LNCAP (cell line): ENCODE data around the gene ENG.
A peak's percentile ranks its signal among the peaks of the same experiment; 100 is the strongest.

Experiments
- TF ChIP-seq, protein P1 (sequence below): fragments of 450-650 bp; IDR thresholded peaks from 2 replicates; pipeline ENCODE4 v1.5.1; 2017; ENCODE audit warnings: mild to moderate bottlenecking

Gene ENG

DNA sequence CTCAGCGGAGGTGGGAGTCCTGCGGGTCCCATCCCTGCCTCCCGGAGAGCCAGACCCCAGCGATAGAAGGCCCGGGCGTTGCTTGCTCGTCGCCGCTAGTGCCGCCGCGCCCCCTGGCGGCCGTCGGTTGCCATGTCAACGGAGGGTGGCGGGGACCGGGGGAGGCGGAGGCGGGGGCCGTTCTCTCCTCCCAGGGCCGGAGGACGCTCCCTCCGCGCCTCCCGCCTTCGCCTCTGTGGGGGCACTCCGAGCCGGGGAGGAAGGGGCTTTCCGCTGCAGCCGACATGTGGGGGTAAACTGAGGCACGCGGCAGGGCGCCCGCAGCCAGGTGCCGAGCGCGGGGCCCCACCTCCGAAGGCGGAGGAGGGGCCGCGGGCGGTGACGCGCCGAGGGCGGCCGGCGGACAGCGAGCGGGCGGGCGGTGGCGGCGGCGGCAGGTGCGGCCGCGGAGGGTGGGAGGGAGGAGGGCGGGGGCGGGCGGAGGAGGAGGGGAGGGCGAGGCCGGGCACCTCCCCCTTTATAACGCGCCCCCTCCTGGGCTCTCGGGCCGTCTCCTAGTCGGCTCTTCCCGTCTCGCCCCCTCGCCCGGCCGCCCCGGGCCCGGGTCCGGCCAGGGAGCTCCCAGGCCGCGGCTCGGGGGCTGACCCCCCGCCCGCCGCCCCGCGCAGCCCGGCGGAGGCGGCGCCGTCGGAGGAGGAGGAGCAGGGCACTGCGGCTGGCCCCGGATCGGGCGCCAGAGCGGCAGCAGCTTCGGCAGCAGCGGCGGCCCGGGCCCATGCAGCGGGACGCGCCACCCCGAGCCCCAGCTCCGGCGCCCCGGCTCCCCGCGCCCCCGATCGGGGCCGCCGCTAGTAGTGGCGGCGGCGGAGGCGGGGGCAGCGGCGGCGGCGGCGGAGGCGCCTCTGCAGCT is 69.2 kb downstream of the ENG start:
- TF ChIP-seq, protein P1, sequence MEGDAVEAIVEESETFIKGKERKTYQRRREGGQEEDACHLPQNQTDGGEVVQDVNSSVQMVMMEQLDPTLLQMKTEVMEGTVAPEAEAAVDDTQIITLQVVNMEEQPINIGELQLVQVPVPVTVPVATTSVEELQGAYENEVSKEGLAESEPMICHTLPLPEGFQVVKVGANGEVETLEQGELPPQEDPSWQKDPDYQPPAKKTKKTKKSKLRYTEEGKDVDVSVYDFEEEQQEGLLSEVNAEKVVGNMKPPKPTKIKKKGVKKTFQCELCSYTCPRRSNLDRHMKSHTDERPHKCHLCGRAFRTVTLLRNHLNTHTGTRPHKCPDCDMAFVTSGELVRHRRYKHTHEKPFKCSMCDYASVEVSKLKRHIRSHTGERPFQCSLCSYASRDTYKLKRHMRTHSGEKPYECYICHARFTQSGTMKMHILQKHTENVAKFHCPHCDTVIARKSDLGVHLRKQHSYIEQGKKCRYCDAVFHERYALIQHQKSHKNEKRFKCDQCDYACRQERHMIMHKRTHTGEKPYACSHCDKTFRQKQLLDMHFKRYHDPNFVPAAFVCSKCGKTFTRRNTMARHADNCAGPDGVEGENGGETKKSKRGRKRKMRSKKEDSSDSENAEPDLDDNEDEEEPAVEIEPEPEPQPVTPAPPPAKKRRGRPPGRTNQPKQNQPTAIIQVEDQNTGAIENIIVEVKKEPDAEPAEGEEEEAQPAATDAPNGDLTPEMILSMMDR, result peak; percentile 86

DNA sequence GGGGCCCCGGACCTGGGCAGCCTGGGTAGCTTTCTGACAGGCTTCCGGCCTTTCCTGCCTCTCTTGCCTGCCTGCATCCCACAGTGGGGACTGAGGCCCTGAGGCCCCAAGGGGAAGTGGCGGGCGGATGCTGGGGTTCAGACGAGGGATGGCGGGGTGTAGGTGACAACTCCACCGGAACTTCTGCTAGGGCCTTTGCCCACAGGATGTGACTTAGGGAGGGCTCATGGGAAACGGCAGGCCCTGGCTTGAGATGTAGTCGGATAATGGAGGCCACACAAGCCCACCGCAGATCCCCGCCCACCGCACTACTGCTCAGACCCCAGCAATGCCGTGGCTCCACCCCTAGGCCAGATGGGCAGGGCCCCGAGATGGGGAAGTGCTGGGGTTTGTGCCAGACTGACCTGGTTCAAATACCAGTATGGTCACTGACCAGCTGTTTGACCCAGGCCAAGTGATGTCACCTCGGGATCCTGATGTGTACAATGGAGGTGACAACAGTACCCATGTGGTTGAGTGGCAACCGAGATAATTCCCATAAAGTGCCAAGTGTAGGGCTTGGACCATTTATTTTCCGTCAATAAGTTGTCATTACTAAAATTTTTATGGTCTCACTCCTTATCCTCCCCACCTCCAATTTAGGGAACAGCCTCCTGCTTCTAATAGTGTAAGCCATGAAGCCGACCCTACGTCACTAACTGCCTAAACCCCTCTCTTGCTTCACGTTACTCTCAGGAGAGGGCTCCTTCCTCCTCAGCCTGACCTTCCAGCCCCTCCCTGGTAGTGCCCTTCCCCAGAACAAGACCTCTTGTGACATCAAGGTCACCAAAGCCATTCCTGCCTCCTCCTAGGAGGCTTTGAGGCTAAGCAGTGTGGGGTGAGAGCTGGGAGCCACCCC is 71.1 kb downstream of the ENG start:
- TF ChIP-seq, protein P1, result no peak

DNA sequence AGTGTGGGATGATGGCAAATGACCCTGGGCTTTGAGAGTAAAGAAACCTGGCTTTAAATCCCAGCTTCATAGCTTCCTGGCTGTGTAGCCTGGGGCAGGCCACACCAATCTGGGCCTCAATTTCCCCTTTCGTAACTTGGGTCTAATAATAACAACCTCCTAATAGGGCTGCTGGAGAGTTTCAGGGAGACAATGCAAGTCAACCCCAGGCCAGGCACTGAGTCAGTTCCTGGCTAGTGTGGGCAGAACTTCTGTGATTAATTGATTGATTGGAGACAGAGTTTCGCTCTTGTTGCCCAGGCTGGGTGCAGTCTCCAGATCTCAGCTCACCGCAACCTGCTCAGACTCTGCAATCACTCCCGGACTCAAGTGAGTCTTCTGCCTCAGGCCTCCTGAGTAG is 72.7 kb downstream of the ENG start:
- TF ChIP-seq, protein P1, result no peak

DNA sequence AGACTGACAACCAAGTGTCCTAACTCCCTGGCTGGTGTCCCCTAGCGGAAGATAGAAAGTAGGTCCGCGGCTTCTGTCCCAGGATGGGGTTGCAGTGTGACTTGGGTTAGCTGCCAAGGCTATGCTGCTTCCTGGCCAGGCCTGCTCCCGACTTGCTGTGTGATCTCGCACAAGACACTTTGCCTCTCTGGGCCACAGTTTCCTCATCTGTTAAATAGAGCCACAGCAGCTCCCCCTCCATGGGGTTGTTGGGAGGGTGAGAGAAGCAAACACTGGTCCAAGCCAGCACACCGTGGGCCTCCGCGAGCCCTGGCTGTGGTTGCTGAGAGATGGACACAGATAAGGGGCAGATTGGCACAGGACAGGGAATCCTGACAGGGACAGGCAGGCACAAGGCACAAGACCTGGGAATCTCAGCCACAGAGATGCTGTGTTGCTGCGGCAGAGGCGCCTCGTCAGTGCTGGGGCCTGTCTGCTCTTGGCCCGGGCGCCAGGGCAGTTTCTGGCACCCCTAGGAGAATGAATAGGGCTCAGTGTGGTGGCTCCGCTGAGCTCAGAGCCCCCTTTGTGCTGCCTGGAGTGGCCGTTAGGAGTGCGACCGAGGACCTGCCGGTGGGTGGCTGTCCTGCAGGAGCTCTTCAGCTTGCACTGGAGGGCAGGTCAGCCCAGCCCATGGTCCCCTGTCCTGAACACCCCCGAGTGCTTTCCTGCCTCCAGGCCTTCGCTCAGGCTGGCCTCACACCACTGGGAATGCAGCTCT is 74.2 kb downstream of the ENG start:
- TF ChIP-seq, protein P1, result no peak

DNA sequence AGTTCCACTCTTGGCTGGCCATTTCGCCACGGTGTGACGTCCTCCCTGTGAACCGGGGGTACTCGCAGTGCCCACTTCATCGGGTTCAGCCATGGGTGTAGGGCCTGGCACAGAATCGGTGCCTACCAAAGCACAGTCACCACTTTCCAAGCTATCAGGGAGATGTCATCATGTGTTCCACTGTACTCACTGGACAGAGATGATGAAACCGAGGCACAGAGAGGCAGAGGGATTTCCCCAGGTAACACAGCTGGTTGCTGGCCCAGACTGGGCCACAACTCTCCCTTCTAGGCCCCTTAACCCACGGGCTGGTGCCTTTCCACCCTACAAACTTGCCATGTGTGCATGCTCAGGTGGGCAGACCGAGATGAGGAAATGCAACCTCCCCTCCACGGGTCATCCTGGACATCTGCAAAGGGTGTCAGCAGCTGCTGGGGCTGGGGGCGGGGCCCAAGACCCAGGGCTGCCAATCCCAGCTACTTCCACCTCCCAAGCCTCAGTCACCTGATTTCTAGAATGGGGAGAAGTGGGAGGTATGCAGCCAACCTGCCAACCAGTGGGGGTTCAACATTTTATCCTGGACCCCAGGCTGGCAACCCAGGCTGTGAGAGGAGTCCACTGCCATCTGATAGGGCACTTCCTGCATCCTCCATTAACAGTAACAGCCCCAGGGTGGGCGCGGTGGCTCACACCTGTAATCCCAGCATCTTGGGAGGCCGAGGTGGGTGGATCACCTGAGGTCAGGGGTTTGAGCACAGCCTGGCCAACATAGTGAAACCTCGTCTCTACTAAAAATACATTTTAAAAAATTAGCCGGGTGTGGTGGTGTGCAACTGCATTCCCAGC is 75.1 kb downstream of the ENG start:
- TF ChIP-seq, protein P1, result no peak

DNA sequence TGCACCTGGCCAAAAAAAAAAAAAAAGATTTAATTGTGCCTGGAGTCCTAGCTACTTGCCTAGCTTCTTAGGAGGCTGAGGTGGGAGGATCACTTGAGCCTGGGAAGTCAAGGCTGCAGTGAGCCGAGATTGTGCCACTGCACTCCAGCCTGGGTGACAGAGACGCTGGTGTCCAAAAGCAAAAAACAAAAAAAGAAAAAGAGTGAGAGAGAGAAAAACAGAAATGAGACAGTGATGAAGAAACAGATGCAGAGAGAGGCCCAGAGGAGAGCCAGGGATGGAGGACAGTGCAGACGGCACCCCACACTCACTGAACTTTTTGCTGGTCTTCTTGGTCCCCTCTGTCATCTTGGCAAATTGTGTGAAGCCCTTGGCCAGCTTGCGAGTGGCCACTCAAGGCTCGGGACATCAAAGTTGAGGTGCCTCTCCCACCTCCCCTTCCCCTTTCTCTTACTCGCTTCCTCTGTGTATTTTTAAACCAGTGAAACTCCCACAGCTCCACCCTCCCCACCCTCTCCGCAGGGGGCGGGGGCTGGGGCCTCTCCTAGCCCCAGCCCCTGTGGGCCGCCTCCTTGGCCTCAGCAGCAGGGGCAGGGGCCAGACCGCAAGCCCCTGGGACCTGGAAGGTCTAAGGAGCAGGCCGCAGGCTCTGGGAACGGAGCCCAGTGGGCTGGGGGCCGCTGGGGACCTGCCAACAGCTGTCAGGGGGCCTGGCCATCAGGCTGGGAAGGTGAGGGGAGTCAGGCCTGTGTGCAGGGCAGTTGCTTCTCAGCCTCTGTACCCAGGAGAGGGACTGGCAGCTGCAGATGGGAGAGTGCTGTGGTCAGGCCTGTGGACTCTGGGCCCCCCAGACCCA is 76.0 kb downstream of the ENG start, which contains the start of gene SH2D3C:
SH2D3C (minus strand) TSS at position 387 of the 856 bp plus-strand sequence; CDS start at position 348, 39 bp downstream.
- TF ChIP-seq, protein P1, result no peak
